ENCODE data around the gene ETS1.

- TF ChIP-seq CTCF (IDR thresholded peaks at IDR 0.05) (no peak), POLR2A (IDR thresholded peaks at IDR 0.05; ENCODE audit: low read depth) (no peak)
Observed at GRCh38 chr11:128409476-128409875, 177.9 kb downstream of the ETS1 start.
